H1 (cell line): ENCODE data around the gene NFATC1. TPM values are rescaled to one million over a fixed set of nuclear protein-coding genes. Genes with fewer than 3 reads are reported as not detected.

Source experiments
- CTCF ChIA-PET: fragments of 300-600 bp; sonication (Branson Sonifier 250); formaldehyde crosslinking; loops from one replicate; lab custom pipeline; 2021; ENCODE audit not compliant: partially characterized antibody; lab: Charles Lee
- POLR2A ChIA-PET: fragments of 300-600 bp; sonication (Branson Sonifier 250); formaldehyde crosslinking; loops from one replicate; lab custom pipeline; 2021; ENCODE audit warnings: inconsistent platforms; ENCODE audit not compliant: partially characterized antibody; lab: Charles Lee
- DNase-seq, 2 experiments: peaks; one replicate each; pipeline versions ENCODE4 v3.0.0 to v3.0.0-alpha.2; 2010 to 2022; ENCODE audit warnings: low spot score in 2 of 2, low read depth in 1 of 2, mixed read lengths in 1 of 2
- FAIRE-seq: peaks from 2 replicates; lab custom pipeline; 2011; peaks lifted over from hg19 to GRCh38; lab: Jason Lieb, UNC
- H2AFZ ChIP-seq: 2 replicates; pipeline ENCODE4 v1.8.1; 2012; ENCODE audit warnings: low read length, inconsistent platforms
- H2AK5ac ChIP-seq: 2 replicates; pipeline ENCODE4 v1.6.1; 2013; ENCODE audit warnings: low read depth, low read length
- H2BK120ac ChIP-seq: replicated peaks from 2 replicates; pipeline ENCODE3; 2013; ENCODE audit warnings: low read depth, low read length, inconsistent platforms
- H2BK12ac ChIP-seq: 2 replicates; pipeline ENCODE4 v1.6.1; 2013; ENCODE audit warnings: low read depth, low read length
- H2BK15ac ChIP-seq: 2 replicates; pipeline ENCODE4 v1.6.1; 2013; ENCODE audit warnings: low read length
- H2BK20ac ChIP-seq: 2 replicates; pipeline ENCODE4 v1.6.1; 2013; ENCODE audit warnings: low read length
- H2BK5ac ChIP-seq: 2 replicates; pipeline ENCODE4 v1.6.1; 2013; ENCODE audit warnings: low read depth, low read length
- H3K14ac ChIP-seq: 2 replicates; pipeline ENCODE4 v1.6.1; 2013; ENCODE audit warnings: inconsistent platforms; ENCODE audit not compliant: insufficient read length
- H3K18ac ChIP-seq: 2 replicates; pipeline ENCODE4 v1.6.1; 2013; ENCODE audit warnings: low read length; ENCODE audit errors: extremely low read depth
- H3K23ac ChIP-seq: 2 replicates; pipeline ENCODE4 v1.6.1; 2013; ENCODE audit warnings: inconsistent platforms; ENCODE audit not compliant: insufficient read length
- H3K23me2 ChIP-seq: 2 replicates; pipeline ENCODE4 v1.6.1; 2013; ENCODE audit warnings: low read depth, low read length
- H3K27ac ChIP-seq: 2 replicates; pipeline ENCODE4 v1.6.1; 2011; ENCODE audit warnings: low read depth, low read length, inconsistent platforms
- H3K27me3 ChIP-seq, 4 experiments: replicated peaks in 1 of 4; 1 replicate in 1 of 4; 2 replicates in 3 of 4; pipeline versions ENCODE4 v1.6.1 to v1.8.1; 2011 to 2013; ENCODE audit warnings: low read length in 3 of 4, mild to moderate bottlenecking in 3 of 4, inconsistent platforms in 2 of 4, mixed read lengths in 2 of 4, moderate library complexity in 1 of 4; ENCODE audit not compliant: control insufficient read depth in 3 of 4, insufficient read depth in 3 of 4; ENCODE audit errors: extremely low read depth in 1 of 4
- H3K36me3 ChIP-seq, 4 experiments: 2 replicates each; pipeline versions ENCODE4 v1.6.1 to v1.8.1; 2011 to 2013; ENCODE audit warnings: mild to moderate bottlenecking in 4 of 4, low read length in 3 of 4, moderate library complexity in 2 of 4, control low read depth in 1 of 4, inconsistent platforms in 1 of 4; ENCODE audit not compliant: insufficient read depth in 4 of 4, control insufficient read depth in 2 of 4
- H3K4ac ChIP-seq: replicated peaks from 2 replicates; pipeline ENCODE3; 2013; ENCODE audit warnings: low read length, low read depth, mixed read lengths, inconsistent platforms; ENCODE audit not compliant: insufficient read length
- H3K4me1 ChIP-seq, 4 experiments: replicated peaks in 1 of 4; 1 replicate in 1 of 4; 2 replicates in 3 of 4; pipeline versions ENCODE4 v1.6.1 to v1.8.1; 2011 to 2013; ENCODE audit warnings: low read length in 3 of 4, inconsistent platforms in 2 of 4, mixed read lengths in 1 of 4; ENCODE audit not compliant: insufficient read depth in 4 of 4, control insufficient read depth in 3 of 4
- H3K4me2 ChIP-seq, 2 experiments: 2 replicates each; pipeline versions ENCODE4 v1.6.1 to v1.8.1; 2011 to 2013; ENCODE audit warnings: low read depth in 2 of 2, low read length in 2 of 2, control low read depth in 1 of 2, inconsistent platforms in 1 of 2, mild to moderate bottlenecking in 1 of 2; ENCODE audit not compliant: insufficient read depth in 1 of 2
- H3K4me3 ChIP-seq, 4 experiments: fragments of 200-600, 300-600 bp in 1 of 4; sonication (generic), shearing (Covaris generic), sonication (Bioruptor Twin) in 1 of 4; 2 replicates each; pipeline versions ENCODE4 v1.5.1 to v1.8.1; 2011 to 2016; ENCODE audit warnings: low read length in 4 of 4, low read depth in 3 of 4, control low read depth in 2 of 4, inconsistent platforms in 2 of 4, mild to moderate bottlenecking in 2 of 4, mixed read lengths in 1 of 4, moderate library complexity in 1 of 4; ENCODE audit not compliant: insufficient read depth in 2 of 4; ENCODE audit errors: extremely low read depth in 1 of 4
- H3K56ac ChIP-seq: replicated peaks from 2 replicates; pipeline ENCODE3; 2013; ENCODE audit warnings: low read depth, mild to moderate bottlenecking, mixed read lengths, low read length, inconsistent platforms; ENCODE audit not compliant: insufficient read length
- H3K79me1 ChIP-seq: 2 replicates; pipeline ENCODE4 v1.6.1; 2013; ENCODE audit warnings: low read depth, low read length, control low read depth
- H3K79me2 ChIP-seq, 2 experiments: 2 replicates each; pipeline versions ENCODE4 v1.6.1 to v1.8.1; 2012 to 2013; ENCODE audit warnings: low read length in 2 of 2, mild to moderate bottlenecking in 2 of 2, inconsistent platforms in 1 of 2; ENCODE audit not compliant: insufficient read depth in 2 of 2, control insufficient read depth in 1 of 2
- H3K9ac ChIP-seq, 4 experiments: replicated peaks in 1 of 4; 1 replicate in 1 of 4; 2 replicates in 3 of 4; pipeline versions ENCODE4 v1.6.1 to v1.8.1; 2011 to 2013; ENCODE audit warnings: low read depth in 3 of 4, low read length in 3 of 4, control low read depth in 2 of 4, mild to moderate bottlenecking in 2 of 4, moderate library complexity in 2 of 4, inconsistent platforms in 1 of 4; ENCODE audit errors: extremely low read depth in 1 of 4
- H3K9me3 ChIP-seq, 2 experiments: 2 replicates each; pipeline versions ENCODE4 v1.6.1 to v1.8.1; 2012 to 2013; ENCODE audit warnings: mild to moderate bottlenecking in 2 of 2, moderate library complexity in 2 of 2, control low read depth in 1 of 2, inconsistent platforms in 1 of 2, low read depth in 1 of 2, low read length in 1 of 2, mixed read lengths in 1 of 2; ENCODE audit not compliant: insufficient read depth in 2 of 2
- H4K20me1 ChIP-seq, 2 experiments: replicated peaks in 1 of 2; 2 replicates each; pipeline versions ENCODE3 to v1.8.1; 2011 to 2013; ENCODE audit warnings: inconsistent platforms in 2 of 2, low read length in 2 of 2, mild to moderate bottlenecking in 1 of 2; ENCODE audit not compliant: insufficient read depth in 2 of 2, control insufficient read depth in 1 of 2
- H4K5ac ChIP-seq: 2 replicates; pipeline ENCODE4 v1.6.1; 2013; ENCODE audit warnings: low read length, low read depth, mixed read lengths, inconsistent platforms; ENCODE audit not compliant: insufficient read length
- H4K8ac ChIP-seq: 2 replicates; pipeline ENCODE4 v1.8.0; 2013; ENCODE audit warnings: mild to moderate bottlenecking, moderate library complexity, low read length, inconsistent platforms; ENCODE audit not compliant: insufficient read depth; ENCODE audit errors: extremely low read depth
- H4K91ac ChIP-seq: replicated peaks from 2 replicates; pipeline ENCODE3; 2013; ENCODE audit warnings: low read length, mixed read lengths, inconsistent platforms; ENCODE audit not compliant: insufficient read length
- SIX5 ChIP-seq: IDR thresholded peaks from 2 replicates; pipeline ENCODE4 v1.6.1; 2011; ENCODE audit warnings: mild to moderate bottlenecking, low read depth, low read length
- TBP ChIP-seq: IDR thresholded peaks from 2 replicates; pipeline ENCODE4 v1.6.1; 2011; ENCODE audit warnings: low read depth, low read length, improper control_type of control experiment
- WGBS, 2 experiments: shearing (Covaris generic) in 1 of 2; methylation state at CpG; one replicate each; pipeline versions ENCODE4 v1.1.6 to v1.1.7; 2013 to 2015; ENCODE audit warnings: low lambda C conversion rate in 2 of 2, mixed read lengths in 2 of 2, inconsistent platforms in 1 of 2, low coverage in 1 of 2, missing lambda C conversion rate in 1 of 2; ENCODE audit not compliant: insufficient replicate concordance in 2 of 2, insufficient coverage in 1 of 2, insufficient read length in 1 of 2; ENCODE audit errors: extremely low coverage in 1 of 2, missing lambda C conversion rate in 1 of 2; 5-methylcytosine and 5-hydroxymethylcytosine counted together
- polyA plus RNA-seq, 7 experiments: library from polyadenylated mRNA; depleted of rRNA in 3 of 7; stranded (reverse) in 5 of 7; unstranded in 2 of 7; fragments of >200 nt in 5 of 7; fragments of 200-250 nt in 2 of 7; gene quantifications; 1 replicate in 5 of 7; 2 replicates in 1 of 7; 4 replicates in 1 of 7; pipeline versions ENCODE4 v1.2.1 to v1.2.3, GENCODE V29; 2011 to 2013; ENCODE audit warnings: missing spikeins in 2 of 7, mixed read lengths in 2 of 7
- total RNA-seq: library from RNA; stranded (reverse); fragmentation: NEBNext Ultra II Directional; extraction: Animal tissue kit (Norgen Biotek cat#: 25700); gene quantifications from 2 replicates; pipeline ENCODE4 v1.2.1, GENCODE V29; 2021
- TF ChIP-seq, protein P1 (sequence below): IDR thresholded peaks from 2 replicates; pipeline ENCODE4 v1.6.1; 2012; ENCODE audit warnings: low read length, inconsistent platforms
- TF ChIP-seq, protein P2 (sequence below): IDR thresholded peaks from 2 replicates; pipeline ENCODE4 v1.6.1; 2012; ENCODE audit warnings: inconsistent platforms

Gene NFATC1
- total and polyA plus RNA-seq, 2 of the 8 experiments (the other 6 are each of a cell fraction or from before 2014, with no cell fraction given) = 2.0 to 6.6 TPM

DNA sequence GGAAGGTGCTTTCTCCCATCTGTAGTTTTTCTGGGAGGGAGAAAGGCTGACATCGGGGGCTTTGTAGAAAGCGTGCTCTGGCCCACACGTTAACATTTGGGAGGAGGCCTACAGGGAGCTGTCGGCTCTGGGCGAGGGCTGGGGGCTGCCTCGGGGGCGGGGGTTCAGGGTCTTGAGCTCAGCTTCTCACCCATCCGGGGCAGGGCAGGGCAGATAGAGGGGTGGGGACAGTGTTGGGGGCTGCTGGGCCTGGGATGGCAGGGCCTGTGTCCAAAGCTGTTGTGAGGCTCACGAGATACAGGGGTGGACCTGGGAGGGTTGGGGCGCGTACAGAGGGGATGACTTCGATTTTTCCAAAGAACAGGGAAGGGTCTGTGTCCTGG, 27.0 kb downstream of the NFATC1 start:
- Histone ChIP-seq H3K4ac (no peak overlapping the region), H4K91ac (no peak overlapping the region)
- TF ChIP-seq, protein P1, sequence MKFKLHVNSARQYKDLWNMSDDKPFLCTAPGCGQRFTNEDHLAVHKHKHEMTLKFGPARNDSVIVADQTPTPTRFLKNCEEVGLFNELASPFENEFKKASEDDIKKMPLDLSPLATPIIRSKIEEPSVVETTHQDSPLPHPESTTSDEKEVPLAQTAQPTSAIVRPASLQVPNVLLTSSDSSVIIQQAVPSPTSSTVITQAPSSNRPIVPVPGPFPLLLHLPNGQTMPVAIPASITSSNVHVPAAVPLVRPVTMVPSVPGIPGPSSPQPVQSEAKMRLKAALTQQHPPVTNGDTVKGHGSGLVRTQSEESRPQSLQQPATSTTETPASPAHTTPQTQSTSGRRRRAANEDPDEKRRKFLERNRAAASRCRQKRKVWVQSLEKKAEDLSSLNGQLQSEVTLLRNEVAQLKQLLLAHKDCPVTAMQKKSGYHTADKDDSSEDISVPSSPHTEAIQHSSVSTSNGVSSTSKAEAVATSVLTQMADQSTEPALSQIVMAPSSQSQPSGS = no peak
- TF ChIP-seq SIX5 = no peak
- TF ChIP-seq TBP = no peak
- TF ChIP-seq, protein P2, sequence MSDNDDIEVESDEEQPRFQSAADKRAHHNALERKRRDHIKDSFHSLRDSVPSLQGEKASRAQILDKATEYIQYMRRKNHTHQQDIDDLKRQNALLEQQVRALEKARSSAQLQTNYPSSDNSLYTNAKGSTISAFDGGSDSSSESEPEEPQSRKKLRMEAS = no peak
- TF ChIP-seq, all 59 proteins: peak for 0
- Histone ChIP-seq H2BK15ac (no peak overlapping the region), H4K20me1 (no peaks in the 10 kb centered on the region), H3K4me2 (no peak overlapping the region), H3K56ac (no peak overlapping the region), H3K27ac (no peak overlapping the region), H3K18ac (no peak overlapping the region), H2BK12ac (no peak overlapping the region), H3K79me2 (no peaks in the 10 kb centered on the region), H3K27me3 (no peaks in the 10 kb centered on the region), H2BK20ac (no peak overlapping the region), H3K14ac (no peak overlapping the region), H3K36me3 (no peaks in the 10 kb centered on the region; a peak in 1 of 8 replicates), H2BK5ac (no peak overlapping the region), H3K23me2 (no peaks in the 10 kb centered on the region; the same call in 1 of the 2 replicates), H2AK5ac (no peak overlapping the region), H3K79me1 (no peaks in the 10 kb centered on the region; the same call in 1 of the 2 replicates), H3K4me1 (no peaks in the 10 kb centered on the region; a peak in 1 of 7 replicates), H4K8ac (no peak overlapping the region), H3K4me3 (no peak overlapping the region), H3K9ac (no peak overlapping the region), H4K5ac (no peak overlapping the region), H2BK120ac (no peak overlapping the region), H3K9me3 (no peaks in the 10 kb centered on the region), H2AFZ (no peak overlapping the region), H3K23ac (no peak overlapping the region)
- ChIA-PET POLR2A (no interaction called here), CTCF (interaction anchor here (1.0 to 1.7 kb wide), 3 partner anchors 16 to 104 kb away, joined by 3 to 5 read pairs (median 4); no protein-coding TSS in a partner anchor)
- WGBS, 2 experiments = 97% methylated on average over 4 of the region's 12 CpGs; no CpG with 5 or more reads in 1 of the 2 experiments
- DNase-seq (no peak), FAIRE-seq (no peak)
